Osteoblast (primary cell): ENCODE measurements around the gene VMP1. TPM values are rescaled to one million over a fixed set of nuclear protein-coding genes. Genes with fewer than 3 reads are reported as not detected.
"Not testable (repeated sequence)": the region's sequence is repeated elsewhere in the genome, so short reads cannot be mapped to it uniquely, and the experiment has no call there.

Experiments
- DNase-seq: peaks from one replicate; pipeline ENCODE4 v3.0.0; 2011; ENCODE audit warnings: low spot score, mixed read lengths; ENCODE audit not compliant: insufficient read length; ENCODE audit errors: missing footprints
- H2AFZ ChIP-seq: 2 replicates; pipeline ENCODE4 v1.6.0; 2011; ENCODE audit warnings: mild to moderate bottlenecking, low read length
- H3K27ac ChIP-seq: 2 replicates; pipeline ENCODE4 v1.5.1; 2011; ENCODE audit warnings: mild to moderate bottlenecking, low read depth, low read length, moderate library complexity
- H3K27me3 ChIP-seq: 2 replicates; pipeline ENCODE4 v1.6.0; 2012; ENCODE audit warnings: mild to moderate bottlenecking, control low read depth, inconsistent platforms, low read length, moderate library complexity; ENCODE audit not compliant: insufficient read depth
- H3K36me3 ChIP-seq: 2 replicates; pipeline ENCODE4 v1.5.1; 2011; ENCODE audit warnings: mild to moderate bottlenecking, low read length, control low read depth, moderate library complexity; ENCODE audit not compliant: insufficient read depth
- H3K4me1 ChIP-seq: 2 replicates; pipeline ENCODE4 v1.5.1; 2011; ENCODE audit warnings: mild to moderate bottlenecking, low read length, control low read depth, moderate library complexity; ENCODE audit not compliant: insufficient read depth
- H3K4me2 ChIP-seq: 2 replicates; pipeline ENCODE4 v1.6.0; 2011; ENCODE audit warnings: mild to moderate bottlenecking, low read length; ENCODE audit not compliant: insufficient read depth
- H3K4me3 ChIP-seq: fragments of 200-600 bp; sonication (generic); 3 replicates; pipeline ENCODE4 v1.5.1; 2012; ENCODE audit warnings: mild to moderate bottlenecking, low read length, inconsistent platforms; ENCODE audit not compliant: insufficient read depth
- H3K79me2 ChIP-seq: 2 replicates; pipeline ENCODE4 v1.6.0; 2012; ENCODE audit warnings: mild to moderate bottlenecking, low read length, control low read depth, inconsistent platforms; ENCODE audit not compliant: insufficient read depth
- H3K9me3 ChIP-seq: 2 replicates; pipeline ENCODE4 v1.5.1; 2011; ENCODE audit warnings: low read depth, low read length, control low read depth
- H4K20me1 ChIP-seq: 2 replicates; pipeline ENCODE4 v1.6.0; 2012; ENCODE audit warnings: mild to moderate bottlenecking, low read length, control low read depth; ENCODE audit not compliant: insufficient read depth
- CTCF ChIP-seq: IDR thresholded peaks from 2 replicates; pipeline ENCODE4 v1.5.1; 2011; ENCODE audit warnings: mild to moderate bottlenecking, low read depth, low read length, moderate library complexity; ENCODE audit errors: extremely low read depth
- total RNA-seq: library from RNA; depleted of rRNA; stranded (reverse); fragments of >200 nt; gene quantifications from 2 replicates; pipeline ENCODE4 v1.2.3, GENCODE V29; 2012

Gene VMP1
- total RNA-seq, 1 donor, result 415 TPM

- no peaks in the 10 kb centered on the region for H3K27me3 ChIP-seq
- peak overlapping the region; percentile 7 for H3K4me2 ChIP-seq
- H3K36me3 ChIP-seq, result no peaks in the 10 kb centered on the region
- H3K4me3 ChIP-seq, result no peak overlapping the region
- peak overlapping the region; percentile 99 for H3K27ac ChIP-seq
- no peak for DNase-seq
- no peaks in the 10 kb centered on the region for H4K20me1 ChIP-seq
- H3K9me3 ChIP-seq, result no peaks in the 10 kb centered on the region
- H3K4me1 ChIP-seq, result peaks cover 62% of the 10 kb centered on the region
- peaks cover 12% of the 10 kb centered on the region for H3K79me2 ChIP-seq
- no peak for TF ChIP-seq CTCF
- H2AFZ ChIP-seq, result no peak overlapping the region
Measured at GRCh38 chr17:59783221-59784047, 76.0 kb downstream of the VMP1 start.

GRCh38 chr17:59785091-59785799, 77.8 kb downstream of the VMP1 start:
- H3K4me1 ChIP-seq, result peaks cover 58% of the 10 kb centered on the region
- peaks cover 17% of the 10 kb centered on the region for H3K79me2 ChIP-seq
- H3K4me2 ChIP-seq, result peak overlapping the region; percentile 74
- no peaks in the 10 kb centered on the region for H3K9me3 ChIP-seq
- no peak for TF ChIP-seq CTCF
- peak overlapping the region; percentile 99 for H3K27ac ChIP-seq
- no peak for DNase-seq
- no peaks in the 10 kb centered on the region for H4K20me1 ChIP-seq
- no peaks in the 10 kb centered on the region for H3K36me3 ChIP-seq
- H3K27me3 ChIP-seq, result no peaks in the 10 kb centered on the region
- no peak overlapping the region for H3K4me3 ChIP-seq
- H2AFZ ChIP-seq, result no peak overlapping the region

GRCh38 chr17:59786213-59786535, 78.7 kb downstream of the VMP1 start:
- peaks cover 17% of the 10 kb centered on the region for H3K79me2 ChIP-seq
- H3K27ac ChIP-seq, result peak overlapping the region; percentile 99
- DNase-seq, result no peak
- no peaks in the 10 kb centered on the region for H4K20me1 ChIP-seq
- no peak for TF ChIP-seq CTCF
- H3K9me3 ChIP-seq, result no peaks in the 10 kb centered on the region
- no peaks in the 10 kb centered on the region for H3K27me3 ChIP-seq
- H3K4me3 ChIP-seq, result peak overlapping the region; percentile 4
- peak overlapping the region; percentile 74 for H3K4me2 ChIP-seq
- H3K36me3 ChIP-seq, result no peaks in the 10 kb centered on the region
- H3K4me1 ChIP-seq, result peaks cover 57% of the 10 kb centered on the region
- H2AFZ ChIP-seq, result no peak overlapping the region

- no peaks in the 10 kb centered on the region for H3K36me3 ChIP-seq
- H3K4me3 ChIP-seq, result peak overlapping the region; percentile 6
- no peaks in the 10 kb centered on the region for H3K27me3 ChIP-seq
- peak; percentile 55 for DNase-seq
- H3K4me1 ChIP-seq, result peaks cover 59% of the 10 kb centered on the region
- peak overlapping the region; percentile 74 for H3K4me2 ChIP-seq
- H4K20me1 ChIP-seq, result no peaks in the 10 kb centered on the region
- peaks cover 16% of the 10 kb centered on the region for H3K79me2 ChIP-seq
- peak overlapping the region; percentile 99 for H3K27ac ChIP-seq
- TF ChIP-seq CTCF, result peak; percentile 21
- H2AFZ ChIP-seq, result no peak overlapping the region
- H3K9me3 ChIP-seq, result no peaks in the 10 kb centered on the region
Measured at GRCh38 chr17:59786536-59787319, 79.3 kb downstream of the VMP1 start.

- H3K79me2 ChIP-seq, result peaks cover 15% of the 10 kb centered on the region
Measured at GRCh38 chr17:59789849-59790248, 82.4 kb downstream of the VMP1 start.

More at GRCh38 chr17:59789849-59790248, 82.4 kb downstream of the VMP1 start:
- not testable (repeated sequence) for H3K9me3 ChIP-seq, DNase-seq, H3K4me2 ChIP-seq, H4K20me1 ChIP-seq, H3K36me3 ChIP-seq, H3K27me3 ChIP-seq, H2AFZ ChIP-seq, H3K4me3 ChIP-seq
- Histone ChIP-seq H3K4me1 (peaks cover 39% of the 10 kb centered on the region), H3K27ac (peak overlapping the region; percentile 94)
